Fibroblast of the aortic adventitia (primary cell): ENCODE data around the gene PAGE5. TPM values are rescaled to one million over a fixed set of nuclear protein-coding genes. Genes with fewer than 3 reads are reported as not detected.

Source experiments
- DNase-seq: peaks from one replicate; pipeline ENCODE4 v3.0.0-alpha.2; 2010; ENCODE audit warnings: low read depth
- H3K4me3 ChIP-seq: 2 replicates; pipeline ENCODE4 v1.5.1; 2011; ENCODE audit warnings: low read depth, mild to moderate bottlenecking, control low read depth, low read length, moderate library complexity
- total RNA-seq: library from RNA; depleted of rRNA; stranded (reverse); fragments of >200 nt; gene quantifications from 2 replicates; pipeline ENCODE4 v1.2.3, GENCODE V29; 2012; ENCODE audit warnings: low replicate concordance
- TF ChIP-seq, protein P1 (sequence below): IDR thresholded peaks from 2 replicates; pipeline ENCODE4 v1.5.1; 2011; ENCODE audit warnings: mild to moderate bottlenecking, low read length, control low read depth, inconsistent platforms; ENCODE audit not compliant: insufficient read depth

PAGE5 gene
- total RNA-seq, 1 donor = not detected

DNA sequence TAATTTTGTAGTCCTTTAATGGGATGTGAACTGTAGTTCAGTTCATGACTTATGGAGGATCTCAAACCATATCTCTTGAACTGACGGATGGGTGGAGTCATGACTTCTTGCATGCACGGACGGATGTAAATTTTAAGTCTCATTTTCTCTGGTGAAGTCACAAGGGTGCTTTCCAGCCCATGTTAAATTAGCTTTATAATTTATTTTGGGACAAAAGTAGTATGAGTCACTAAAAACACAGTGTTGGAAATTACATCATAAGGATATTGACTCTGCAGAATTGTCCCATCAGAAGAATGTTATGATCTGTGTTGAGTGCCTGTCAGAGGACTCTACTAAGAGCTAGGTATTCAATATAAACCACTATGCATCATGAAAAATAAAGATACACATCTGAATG lies 6.8 kb upstream of the PAGE5 start:
- DNase-seq = peak; percentile 0
- TF ChIP-seq, protein P1, sequence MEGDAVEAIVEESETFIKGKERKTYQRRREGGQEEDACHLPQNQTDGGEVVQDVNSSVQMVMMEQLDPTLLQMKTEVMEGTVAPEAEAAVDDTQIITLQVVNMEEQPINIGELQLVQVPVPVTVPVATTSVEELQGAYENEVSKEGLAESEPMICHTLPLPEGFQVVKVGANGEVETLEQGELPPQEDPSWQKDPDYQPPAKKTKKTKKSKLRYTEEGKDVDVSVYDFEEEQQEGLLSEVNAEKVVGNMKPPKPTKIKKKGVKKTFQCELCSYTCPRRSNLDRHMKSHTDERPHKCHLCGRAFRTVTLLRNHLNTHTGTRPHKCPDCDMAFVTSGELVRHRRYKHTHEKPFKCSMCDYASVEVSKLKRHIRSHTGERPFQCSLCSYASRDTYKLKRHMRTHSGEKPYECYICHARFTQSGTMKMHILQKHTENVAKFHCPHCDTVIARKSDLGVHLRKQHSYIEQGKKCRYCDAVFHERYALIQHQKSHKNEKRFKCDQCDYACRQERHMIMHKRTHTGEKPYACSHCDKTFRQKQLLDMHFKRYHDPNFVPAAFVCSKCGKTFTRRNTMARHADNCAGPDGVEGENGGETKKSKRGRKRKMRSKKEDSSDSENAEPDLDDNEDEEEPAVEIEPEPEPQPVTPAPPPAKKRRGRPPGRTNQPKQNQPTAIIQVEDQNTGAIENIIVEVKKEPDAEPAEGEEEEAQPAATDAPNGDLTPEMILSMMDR = no peak
- no peak overlapping the region for H3K4me3 ChIP-seq

DNA sequence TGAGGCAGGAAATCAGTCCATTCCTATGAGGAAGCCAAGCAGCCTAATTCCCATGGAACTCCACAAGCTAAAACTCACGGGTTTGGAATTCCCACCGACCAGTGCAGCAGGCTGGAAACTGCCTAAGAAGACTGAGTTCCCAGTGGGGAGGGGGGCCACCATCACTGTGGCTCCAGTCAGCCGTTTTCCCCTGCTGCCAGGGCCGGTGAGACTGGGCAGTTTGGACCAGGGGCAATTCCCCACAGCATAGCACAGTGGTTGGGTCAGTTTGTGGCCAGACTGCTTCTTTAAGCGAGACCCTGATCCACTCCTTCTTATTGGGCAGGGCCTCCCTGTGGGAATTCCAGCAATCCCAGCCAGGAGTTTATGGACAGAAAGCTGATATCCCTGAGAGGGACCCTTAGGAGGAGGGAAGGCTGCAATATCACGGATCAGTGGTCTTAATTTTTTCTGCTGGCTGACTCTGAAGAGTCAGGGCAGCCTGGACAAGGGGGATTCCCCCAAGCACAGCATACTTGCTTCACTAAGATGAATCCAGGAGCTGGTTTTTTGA lies 20.7 kb downstream of the PAGE5 start:
- TF ChIP-seq, protein P1 = no peak
- H3K4me3 ChIP-seq = no peak overlapping the region
- no peak for DNase-seq

DNA sequence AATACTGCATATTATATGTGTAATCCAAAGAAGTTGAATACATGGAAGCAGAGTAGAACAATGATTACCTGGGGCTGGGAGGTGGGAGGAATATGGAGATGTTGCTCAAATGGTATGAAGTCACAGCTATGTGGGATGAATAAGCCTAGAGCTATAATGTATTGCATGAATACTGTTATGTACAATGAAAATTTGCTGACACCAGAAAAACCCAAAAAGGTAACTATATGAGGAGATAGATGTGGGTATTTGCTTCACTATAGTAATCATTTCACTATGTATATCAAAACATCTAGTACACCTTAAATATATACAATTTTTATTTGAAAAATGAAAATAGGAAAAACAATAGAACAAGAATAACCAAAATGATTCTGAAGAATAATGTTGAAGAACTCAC lies 33.4 kb downstream of the PAGE5 start:
- no peak for DNase-seq
- TF ChIP-seq, protein P1 = no peak
- H3K4me3 ChIP-seq = no peak overlapping the region

DNA sequence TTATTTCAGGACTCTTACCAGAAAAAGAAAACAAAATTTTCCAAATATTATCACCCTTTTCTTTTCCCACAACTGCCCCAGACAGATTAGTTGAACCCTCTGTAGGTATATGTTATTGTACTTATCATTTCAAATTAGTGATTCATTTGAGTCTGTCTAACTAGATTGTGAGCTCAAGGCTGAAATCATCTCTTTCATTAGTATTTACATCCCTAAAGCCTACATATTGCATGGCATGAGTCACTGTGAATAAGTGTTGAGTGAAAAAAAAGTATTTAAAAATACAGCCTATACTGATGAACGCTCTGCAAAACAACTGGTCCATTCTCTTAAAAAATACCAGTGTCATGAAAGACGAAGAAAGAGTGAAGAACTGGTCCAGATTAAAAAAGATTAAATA lies 40.7 kb downstream of the PAGE5 start:
- TF ChIP-seq, protein P1 = no peak
- DNase-seq = no peak
- no peak overlapping the region for H3K4me3 ChIP-seq

DNA sequence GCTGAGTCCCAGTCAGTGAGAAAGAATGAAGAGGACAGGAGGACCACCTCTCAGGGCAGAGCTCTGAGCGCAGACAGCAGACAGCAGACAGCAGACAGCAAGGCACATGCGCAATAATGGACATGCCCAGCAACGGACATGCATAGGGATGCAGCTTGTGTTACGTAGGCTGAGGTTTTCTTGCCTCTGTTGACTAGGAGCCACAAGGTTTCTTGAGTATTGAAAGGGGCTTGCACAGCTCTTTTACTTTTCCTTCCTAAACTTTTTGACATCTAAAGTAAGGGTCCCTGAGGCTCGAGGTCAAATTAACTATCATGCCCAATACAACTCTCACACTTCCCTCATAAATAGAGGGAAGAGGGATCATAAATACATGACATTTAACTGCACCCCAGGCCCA lies 44.7 kb downstream of the PAGE5 start, which contains the start of gene PAGE3:
TSS of gene PAGE3 (minus strand) at position 101 of the 400 bp plus-strand sequence. CDS start 1,013 bp downstream, outside the sequence.
- no peak for DNase-seq
- TF ChIP-seq, protein P1 = no peak
- H3K4me3 ChIP-seq = no peak within 1 kb of the TSS

Other genes starting within 250 kb of the PAGE5 start
- gene PFKFB1, start 226.2 kb upstream of the PAGE5 start, total RNA-seq = 0.09 TPM in 1 of 2 replicates, not detected in the other
- 4.7 and 8.8 TPM in 2 replicates for gene APEX2, start 220.0 kb upstream of the PAGE5 start, total RNA-seq
- gene ALAS2, start 189.4 kb upstream of the PAGE5 start, total RNA-seq = not detected in 2 replicates
- gene PAGE2B, start 145.3 kb upstream of the PAGE5 start, total RNA-seq = not detected in 2 replicates
- not detected in 2 replicates for gene PAGE2, start 131.3 kb upstream of the PAGE5 start, total RNA-seq
- gene PAGE3, start 44.6 kb downstream of the PAGE5 start, total RNA-seq = not detected in 2 replicates
- gene MAGEH1, start 231.8 kb downstream of the PAGE5 start, total RNA-seq = 11.4 and 26.1 TPM in 2 replicates